ENCODE data around the gene LAMA2. TPM values are rescaled to one million over a fixed set of nuclear protein-coding genes. Genes with fewer than 3 reads are reported as not detected.
"Not testable (repeated sequence)": the region's sequence is repeated elsewhere in the genome, so short reads cannot be mapped to it uniquely, and the experiment has no call there.

The LAMA2 gene
- total RNA-seq, 1 donor from 2014 or later = 0.20 TPM

DNA sequence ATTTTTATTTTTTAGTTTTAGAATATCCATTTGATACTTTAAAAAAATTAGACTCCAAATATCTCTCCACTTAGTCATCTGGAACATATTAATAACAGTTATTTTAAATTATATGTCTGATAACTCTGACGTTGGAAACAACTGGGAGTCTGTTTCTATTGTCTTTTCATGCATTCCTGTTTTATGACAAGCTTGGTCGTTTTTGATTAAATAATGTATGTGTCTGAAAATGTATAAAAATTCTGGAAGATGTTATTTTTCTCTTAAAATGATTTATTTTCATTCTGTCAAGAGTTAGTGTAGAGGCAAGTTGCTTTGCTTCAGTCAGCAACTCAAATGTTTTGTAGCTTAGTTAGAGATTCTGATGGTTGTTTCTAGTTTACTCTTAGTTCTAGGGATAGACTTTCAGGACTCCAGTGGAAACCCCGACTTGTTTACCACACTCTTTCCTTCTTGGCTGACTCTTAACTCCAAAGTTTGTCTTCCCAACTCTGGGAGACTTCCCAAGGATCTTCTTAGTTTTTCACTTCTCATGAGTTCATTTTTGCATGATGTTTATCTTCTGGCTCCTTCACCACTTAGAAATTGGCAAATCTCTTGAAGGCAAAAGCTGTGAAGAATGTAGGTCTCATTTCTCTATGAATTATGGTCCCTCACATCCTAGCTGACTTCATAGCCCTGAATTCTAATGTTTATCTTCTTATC, 190.9 kb downstream of the LAMA2 start:
- no peak for DNase-seq (ENCODE audit: low read depth in 2 of 2)

DNA sequence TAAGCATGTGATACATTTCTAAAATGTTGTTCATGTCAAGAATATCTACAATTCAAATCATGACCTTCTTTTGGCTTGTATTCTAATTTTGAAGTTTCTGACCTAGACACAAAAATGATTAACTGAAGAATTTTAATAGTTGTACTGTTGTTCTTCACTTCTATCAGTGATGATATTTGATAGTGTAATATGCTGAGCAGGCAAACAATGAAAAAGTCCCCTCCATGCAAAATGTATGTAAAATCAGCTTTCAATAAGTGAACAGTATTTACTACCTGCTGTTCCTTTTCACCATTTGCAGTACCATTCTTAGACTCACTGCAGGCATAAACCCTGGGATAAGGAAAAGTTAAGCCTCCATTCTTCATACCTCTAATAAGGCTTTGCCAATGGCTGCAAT, 201.5 kb downstream of the LAMA2 start:
- no peak for DNase-seq (ENCODE audit: low read depth in 2 of 2)

DNA sequence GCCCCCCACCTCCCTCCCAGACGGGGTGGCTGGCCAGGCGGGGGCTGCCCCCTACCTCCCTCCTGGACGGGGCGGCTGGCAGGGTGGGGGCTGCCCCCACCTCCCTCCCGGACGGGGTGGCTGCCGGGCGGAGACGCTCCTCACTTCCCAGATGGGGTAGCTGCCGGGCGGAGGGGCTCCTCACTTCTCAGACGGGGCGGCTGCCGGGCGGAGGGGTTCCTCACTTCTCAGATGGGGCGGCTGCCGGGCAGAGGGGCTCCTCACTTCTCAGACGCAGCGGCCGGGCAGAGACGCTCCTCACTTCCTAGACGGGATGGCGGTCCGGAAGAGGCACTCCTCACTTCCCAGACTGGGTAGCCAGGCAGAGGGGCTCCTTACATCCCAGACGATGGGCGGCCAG, 205.5 kb downstream of the LAMA2 start:
- DNase-seq (ENCODE audit: low read depth in 2 of 2) = not testable (repeated sequence)

DNA sequence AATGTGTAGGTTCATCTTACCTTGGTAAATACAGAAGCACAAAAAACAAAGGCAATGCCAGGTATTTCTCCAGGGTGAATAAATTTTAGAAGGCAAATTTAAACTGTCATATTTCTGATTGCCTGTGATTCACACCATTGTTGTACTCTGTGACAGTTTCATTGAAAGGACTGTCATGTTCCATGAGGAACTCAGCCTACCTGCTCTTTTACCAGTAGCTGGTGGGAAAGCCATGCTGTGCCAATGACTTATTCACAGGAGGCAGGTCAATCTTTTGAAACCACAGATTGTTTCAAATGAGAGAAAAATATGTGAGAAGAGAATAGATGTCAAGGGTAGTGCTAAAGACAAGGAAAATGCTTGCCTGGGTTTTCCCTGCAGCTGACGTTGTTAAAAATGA, 206.4 kb downstream of the LAMA2 start:
- DNase-seq (ENCODE audit: low read depth in 2 of 2) = no peak

DNA sequence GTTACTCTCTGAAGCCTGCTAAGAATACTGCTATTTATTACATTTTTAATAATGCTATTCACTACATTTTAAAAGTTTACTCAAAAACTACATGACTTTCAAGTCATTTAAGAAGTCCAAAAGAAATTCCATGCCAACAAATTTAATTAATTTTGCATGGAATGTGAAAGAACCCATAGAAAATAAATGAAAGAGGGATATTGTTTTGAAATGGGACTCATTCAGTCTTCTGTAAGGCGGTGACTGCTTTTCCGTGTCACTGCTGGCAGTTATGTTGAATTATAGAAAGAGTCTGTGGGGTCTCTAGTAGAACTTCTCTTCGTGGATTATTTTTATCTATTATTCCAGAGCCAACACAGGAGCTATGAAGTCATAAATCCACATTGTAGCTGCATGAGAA, 211.2 kb downstream of the LAMA2 start:
- DNase-seq (ENCODE audit: low read depth in 2 of 2) = no peak

DNA sequence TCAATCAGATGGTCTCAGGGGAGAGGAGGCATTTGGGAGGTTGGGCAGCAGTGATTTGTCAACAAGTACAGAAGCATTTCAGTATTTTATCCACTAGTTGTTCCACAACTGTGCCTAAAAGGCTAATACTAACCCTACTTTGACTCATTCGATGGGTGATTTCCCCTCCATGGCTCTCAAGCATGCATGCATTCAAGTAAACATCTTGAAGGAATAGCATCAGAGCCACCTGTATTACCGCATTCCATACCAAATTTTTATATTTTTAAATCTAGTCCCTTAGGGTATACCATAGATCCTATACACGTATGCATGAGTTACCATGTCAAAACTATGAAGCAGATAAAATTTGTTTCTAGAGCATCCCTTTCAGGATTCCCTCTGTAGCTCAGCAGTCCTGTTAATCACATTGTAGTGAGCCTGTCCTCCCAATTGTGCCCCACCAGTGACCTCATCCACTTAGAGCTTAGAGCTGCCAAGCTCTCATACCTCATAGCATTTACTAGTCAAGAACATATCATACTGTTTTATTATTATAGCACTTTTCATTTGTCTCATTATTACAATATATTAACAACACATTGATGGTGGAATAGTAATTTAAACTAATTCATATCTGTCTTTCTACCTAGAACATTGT, 213.8 kb downstream of the LAMA2 start:
- no peak for DNase-seq (ENCODE audit: low read depth in 2 of 2)

DNA sequence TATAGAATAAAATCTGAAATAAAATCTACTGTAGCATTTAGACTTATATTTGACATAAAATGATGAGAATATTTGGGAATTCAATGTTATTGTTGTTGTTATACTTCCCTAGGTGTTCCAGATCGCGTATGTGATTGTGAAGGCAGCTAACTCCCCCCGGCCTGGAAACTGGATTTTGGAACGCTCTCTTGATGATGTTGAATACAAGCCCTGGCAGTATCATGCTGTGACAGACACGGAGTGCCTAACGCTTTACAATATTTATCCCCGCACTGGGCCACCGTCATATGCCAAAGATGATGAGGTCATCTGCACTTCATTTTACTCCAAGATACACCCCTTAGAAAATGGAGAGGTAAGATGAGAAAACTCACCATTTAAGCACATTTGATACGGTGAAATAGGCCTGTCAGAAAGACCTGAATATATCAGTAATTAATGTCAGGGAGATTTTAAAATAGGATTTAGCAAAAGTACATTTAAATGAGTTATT, 215.2 kb downstream of the LAMA2 start:
- no peak for DNase-seq (ENCODE audit: low read depth in 2 of 2)

DNA sequence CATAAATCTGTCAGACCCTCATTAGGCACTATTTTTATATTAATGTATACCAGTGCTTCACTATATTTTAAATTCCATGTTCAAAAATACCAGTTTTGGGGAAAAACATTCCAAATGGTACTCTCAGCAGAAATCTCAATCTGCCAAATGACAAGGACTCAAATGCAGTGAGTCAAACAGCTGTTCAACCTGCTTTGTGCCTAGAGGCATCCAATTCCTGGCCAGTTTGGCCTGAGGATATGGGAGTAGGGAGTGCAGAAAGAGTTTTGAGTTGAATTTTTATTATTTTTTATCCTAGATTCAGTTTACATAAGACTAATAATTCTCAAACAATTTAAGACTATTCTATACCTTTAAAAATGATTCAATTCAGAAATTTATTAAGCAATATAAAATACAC, 216.8 kb downstream of the LAMA2 start:
- no peak for DNase-seq (ENCODE audit: low read depth in 2 of 2)

DNA sequence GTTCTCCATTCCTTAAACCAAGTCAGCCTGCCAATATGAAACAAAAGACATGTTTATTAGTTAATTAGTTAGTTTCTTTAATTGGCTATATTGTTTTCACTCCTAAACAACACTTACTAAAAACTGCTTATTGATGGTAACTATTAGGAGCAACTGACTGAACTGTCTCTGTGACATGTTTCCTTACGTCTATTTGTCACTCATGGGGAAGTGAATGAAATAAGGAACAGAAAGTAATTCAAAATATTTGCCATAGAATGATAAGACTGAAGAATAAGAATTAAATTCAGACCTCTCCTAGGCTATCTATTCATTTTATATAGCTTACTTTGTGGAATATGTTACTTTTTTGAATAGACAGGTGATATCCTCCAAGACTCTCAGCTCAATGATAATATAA, 217.2 kb downstream of the LAMA2 start:
- DNase-seq (ENCODE audit: low read depth in 2 of 2) = no peak

DNA sequence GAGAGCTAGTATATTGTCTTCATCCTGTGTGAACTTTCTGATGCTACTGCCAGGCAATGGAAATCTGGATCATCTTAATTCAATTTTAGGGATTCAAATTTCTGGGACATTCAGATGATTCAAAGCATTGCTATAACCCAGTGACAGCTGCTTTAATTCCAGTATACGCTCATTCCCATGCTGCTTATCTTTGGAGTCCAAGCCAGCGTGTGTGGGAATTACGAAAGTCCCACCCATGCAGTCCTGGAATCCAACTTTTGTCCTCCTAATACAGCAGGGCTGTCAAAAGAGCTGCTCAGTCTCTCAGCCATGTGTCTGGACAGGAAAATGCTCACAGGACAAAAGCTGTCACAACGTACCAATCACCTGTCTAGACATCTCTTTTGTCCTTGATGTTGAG, 219.8 kb downstream of the LAMA2 start:
- no peak for DNase-seq (ENCODE audit: low read depth in 2 of 2)

DNA sequence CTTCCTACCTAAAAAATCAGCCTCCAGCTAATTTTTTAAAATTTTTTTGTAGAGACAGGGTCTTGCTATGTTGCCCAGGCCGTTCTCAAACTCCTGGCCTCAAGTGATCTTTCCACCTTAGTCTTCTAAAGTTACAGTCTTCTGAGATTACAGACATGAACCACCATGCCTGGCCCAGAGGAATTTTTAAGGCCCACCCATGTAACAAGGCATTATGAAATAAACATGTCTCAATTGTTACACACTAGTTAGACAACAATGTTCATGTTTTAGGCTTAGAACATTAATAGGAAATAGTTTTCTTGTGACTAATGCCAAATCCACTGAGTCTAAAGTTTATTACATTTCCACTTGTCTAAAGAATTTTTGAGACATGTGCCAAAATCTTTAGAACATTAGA, 221.2 kb downstream of the LAMA2 start:
- DNase-seq (ENCODE audit: low read depth in 2 of 2) = peak in 1 of 2 donors; percentile 40

DNA sequence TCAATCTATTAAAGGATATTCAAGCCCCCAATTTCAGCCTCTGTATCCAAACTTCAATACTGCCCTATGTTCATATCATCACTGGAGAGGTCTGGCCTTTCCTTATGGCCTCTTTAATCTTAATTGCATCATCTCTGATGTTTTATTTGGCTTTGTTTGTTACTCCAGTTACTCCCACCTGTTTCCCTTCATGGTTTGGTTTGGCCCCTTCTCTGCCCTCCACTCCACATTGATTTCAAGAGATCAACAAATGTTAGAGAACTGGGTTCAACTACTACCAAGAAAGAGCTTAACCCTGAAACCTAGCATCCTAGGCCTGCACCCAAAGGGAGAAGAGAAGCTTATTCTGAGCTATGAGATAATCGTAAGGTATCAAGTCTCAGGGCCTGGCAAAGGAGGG, 221.6 kb downstream of the LAMA2 start:
- DNase-seq (ENCODE audit: low read depth in 2 of 2) = peak in 1 of 2 donors; percentile 2

DNA sequence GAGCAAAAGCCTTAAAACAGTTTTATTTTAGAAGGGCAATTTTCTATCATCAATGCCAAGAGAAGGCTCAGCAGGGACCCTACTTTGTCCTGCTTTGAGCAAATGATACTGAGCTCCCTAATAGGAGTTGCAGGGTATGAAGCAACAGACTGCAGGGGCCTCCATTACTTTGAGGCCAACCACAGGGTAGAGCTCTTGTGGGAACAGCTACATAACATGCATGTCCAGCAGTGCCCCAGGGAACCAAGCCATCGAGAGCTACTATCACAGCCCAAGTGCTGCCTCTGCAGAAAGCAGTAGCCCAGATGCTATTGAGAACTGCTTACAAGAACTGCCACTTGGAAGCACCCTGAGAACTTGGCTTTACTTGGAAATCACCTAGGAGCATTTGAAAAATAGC, 222.1 kb downstream of the LAMA2 start:
- DNase-seq (ENCODE audit: low read depth in 2 of 2) = no peak

DNA sequence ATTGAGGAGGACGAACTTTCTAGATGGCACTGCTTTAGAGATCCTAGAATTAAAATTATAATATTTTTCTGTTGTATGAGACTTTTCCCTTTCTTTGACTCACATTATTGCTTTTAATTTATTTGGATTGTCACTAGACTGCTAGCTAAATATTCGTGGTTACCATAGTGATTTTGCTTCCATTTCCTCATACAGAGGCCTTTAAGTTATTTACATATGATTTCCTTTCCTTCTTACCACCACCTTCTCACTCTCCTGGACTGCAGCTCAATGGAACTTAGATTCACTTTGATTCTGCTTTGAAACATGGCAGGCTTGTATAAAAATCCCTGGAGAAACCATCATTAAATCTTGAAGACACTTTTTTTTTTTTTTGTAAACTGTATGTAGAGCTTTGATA, 222.9 kb downstream of the LAMA2 start:
- peak in 1 of 2 donors; percentile 15 for DNase-seq (ENCODE audit: low read depth in 2 of 2)

DNA sequence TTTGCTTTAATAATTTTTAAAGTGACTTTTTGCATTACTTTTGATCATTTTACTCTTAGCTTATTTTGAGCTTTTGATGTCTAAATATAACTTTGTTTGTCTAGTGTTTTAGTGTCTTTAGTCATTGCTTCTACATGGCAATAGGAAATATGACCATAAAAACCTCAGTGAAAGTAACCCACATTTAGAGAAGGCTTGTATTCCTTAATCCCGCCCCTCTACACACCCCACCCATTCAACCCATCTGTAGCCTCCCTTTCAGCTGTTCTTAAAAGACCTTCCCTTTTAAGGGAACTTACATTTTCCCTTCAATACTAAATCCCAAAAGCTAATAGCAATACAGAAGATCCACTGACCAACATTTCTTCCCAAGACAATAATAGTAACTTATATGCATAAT, 225.4 kb downstream of the LAMA2 start:
- no peak for DNase-seq (ENCODE audit: low read depth in 2 of 2)

DNA sequence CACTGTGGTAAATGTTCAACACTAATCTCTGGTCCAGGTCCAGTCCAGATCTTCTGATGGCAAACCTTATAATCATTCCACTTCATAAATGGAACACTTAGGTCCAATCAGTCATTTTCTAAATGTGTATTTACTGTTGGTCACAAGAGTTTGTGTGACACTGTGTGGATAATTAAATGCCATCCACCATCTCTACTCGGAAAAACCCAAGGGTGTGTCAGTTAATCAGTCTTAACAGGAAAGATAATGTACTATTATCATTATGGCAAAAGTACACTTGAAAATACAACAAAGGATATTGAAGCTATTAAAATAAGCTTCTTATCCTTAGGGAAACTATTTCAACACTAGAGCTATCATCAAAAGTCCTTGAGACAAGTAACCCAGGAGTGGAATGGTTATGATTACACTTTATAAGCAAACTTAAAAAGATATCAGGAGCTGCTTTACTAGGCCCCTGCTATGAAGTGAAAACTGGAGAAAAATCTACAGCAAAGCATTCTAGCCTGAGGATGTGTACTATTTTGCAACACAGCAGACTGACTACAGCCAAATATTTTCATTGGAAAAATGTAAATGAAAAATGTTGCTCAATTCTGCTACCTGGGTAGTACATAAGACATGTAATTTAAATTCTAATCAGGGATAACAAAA, 227.9 kb downstream of the LAMA2 start:
- DNase-seq (ENCODE audit: low read depth in 2 of 2) = no peak

DNA sequence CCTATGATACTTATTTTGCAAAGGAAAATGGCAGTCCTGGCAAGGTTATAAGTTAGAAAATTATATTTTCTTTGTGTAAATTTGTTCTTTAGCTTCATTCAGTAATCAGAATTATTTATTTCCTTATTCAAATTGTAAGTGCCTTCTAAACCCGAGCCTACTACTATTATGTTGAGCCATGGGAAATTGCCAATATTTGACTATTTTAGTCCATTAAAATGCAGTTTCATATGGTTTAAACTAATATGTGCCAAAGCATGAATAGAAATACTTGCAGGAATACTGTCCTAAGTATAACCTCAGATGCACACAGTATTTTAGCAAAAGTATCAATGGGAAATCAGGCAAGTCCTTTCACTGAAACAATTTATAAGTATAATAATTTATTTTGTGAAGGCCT, 228.4 kb downstream of the LAMA2 start:
- no peak for DNase-seq (ENCODE audit: low read depth in 2 of 2)

DNA sequence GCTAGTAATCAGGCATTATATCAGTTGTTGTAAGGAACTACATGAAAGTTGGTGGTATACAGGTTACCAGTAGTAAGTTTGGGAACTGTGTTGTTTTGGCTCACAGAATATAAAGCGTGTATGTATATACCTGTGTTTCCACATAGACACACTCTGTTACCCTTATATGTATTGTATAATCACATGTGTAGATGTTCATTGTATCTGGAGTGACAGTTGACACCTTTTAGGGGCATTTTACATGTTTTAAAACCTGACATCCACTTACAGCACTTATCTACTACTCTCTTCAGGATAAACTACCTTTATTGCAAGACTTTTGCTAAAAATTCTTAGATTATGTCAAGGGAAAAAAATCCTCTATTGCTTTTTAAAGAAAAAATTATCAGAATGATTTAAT, 228.9 kb downstream of the LAMA2 start:
- no peak for DNase-seq (ENCODE audit: low read depth in 2 of 2)

DNA sequence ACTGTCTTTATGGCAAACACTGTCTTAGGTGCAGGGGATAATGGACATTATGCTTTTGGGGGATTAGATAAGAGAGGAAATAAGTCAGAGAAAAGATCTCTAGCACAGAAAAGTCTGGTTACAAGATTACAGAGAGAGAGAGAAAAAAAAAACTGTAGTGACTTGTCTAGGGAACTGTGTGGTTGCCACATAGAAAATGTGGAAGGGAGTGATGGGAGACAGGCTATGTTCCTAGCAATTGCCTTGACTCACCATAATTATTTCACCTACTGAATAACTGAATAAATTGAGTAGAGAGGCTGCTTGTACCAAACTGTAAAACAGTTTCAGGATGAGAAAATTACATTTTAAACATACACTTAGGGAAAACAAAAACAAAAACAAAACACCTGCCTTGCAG, 229.7 kb downstream of the LAMA2 start:
- no peak for DNase-seq (ENCODE audit: low read depth in 2 of 2)

DNA sequence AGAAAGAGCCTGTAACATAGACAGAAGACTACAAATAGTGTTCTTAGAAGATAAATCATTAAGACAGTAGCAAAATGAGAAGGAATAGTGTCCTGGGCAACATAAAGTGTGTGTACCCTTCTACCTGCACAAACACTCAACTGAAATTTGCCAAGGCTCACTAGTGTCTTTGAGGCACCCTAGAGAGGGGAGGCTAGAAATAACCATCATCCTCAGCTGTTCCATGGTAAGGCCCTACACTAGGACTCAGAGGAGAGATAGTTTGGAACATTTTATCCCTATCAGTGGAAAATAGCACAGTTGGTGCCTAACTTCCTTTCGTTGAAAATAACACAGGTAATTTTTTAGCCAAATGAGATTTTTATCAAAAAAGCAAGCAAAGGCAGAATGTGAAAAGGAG, 230.7 kb downstream of the LAMA2 start:
- no peak for DNase-seq (ENCODE audit: low read depth in 2 of 2)

DNA sequence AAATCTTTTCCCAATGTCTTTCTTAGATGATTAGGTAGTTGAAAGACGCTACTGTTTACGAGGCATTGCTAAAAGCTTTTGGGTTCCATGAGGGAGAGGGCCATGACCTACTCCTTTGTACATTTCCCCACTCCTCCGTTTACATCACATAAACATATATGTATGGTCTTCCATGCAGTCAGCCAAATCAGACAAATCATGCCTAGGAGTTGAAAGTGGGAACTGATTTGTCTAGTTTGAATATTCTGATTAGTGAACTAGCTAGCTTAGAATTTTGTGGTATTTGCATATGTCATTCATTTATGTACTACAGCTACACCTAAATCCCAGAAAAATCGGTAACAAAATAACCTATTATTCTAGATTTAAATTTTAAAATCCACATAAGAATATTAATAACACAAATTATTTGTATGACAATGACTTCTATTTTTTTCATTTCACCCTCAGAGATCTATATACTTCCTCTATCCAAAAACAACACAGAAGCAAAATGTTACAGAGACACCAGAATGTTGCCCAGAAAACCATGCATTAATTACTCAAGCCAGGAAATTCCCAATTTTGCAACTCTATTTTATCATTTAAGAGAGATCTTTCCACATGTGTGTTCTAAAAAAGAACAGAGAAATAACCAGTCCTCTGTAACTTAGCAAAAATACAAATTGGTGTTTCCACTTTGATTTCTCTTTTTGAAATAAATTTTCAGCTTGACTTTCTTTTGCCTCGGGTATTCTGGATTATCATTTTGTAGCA, 231.9 kb downstream of the LAMA2 start:
- no peak for DNase-seq (ENCODE audit: low read depth in 2 of 2)

DNA sequence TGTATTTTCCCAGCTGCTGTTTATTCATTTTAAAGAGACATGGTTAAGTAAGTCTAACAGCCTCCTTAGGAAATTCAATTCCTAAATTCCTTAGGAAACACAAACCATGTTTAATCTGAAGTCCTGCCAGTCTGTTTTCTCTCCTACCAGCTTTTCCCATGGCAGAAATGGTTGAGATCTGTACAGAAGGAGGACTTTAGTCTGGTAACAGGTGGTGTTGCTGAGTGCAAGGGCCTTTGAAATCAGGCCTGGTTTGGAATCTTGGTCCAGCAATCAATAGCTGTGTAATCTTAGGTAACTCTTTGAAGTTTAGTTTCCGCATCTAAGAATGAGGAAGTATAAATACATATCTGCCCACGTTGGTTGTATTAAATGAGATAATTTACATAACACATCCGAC, 232.5 kb downstream of the LAMA2 start:
- DNase-seq (ENCODE audit: low read depth in 2 of 2) = no peak

Measured in lung microvascular endothelial cell (primary cell).